Endometrium (tissue), 2 donors: ENCODE results near the gene DEDD2.

ENCODE experiments used
- FAIRE-seq: peaks from 2 replicates; lab custom pipeline; 2012; peaks lifted over from hg19 to GRCh38; lab: Jason Lieb, UNC
- donor health status: control.
- donor health status: control.

DEDD2 gene

DNA sequence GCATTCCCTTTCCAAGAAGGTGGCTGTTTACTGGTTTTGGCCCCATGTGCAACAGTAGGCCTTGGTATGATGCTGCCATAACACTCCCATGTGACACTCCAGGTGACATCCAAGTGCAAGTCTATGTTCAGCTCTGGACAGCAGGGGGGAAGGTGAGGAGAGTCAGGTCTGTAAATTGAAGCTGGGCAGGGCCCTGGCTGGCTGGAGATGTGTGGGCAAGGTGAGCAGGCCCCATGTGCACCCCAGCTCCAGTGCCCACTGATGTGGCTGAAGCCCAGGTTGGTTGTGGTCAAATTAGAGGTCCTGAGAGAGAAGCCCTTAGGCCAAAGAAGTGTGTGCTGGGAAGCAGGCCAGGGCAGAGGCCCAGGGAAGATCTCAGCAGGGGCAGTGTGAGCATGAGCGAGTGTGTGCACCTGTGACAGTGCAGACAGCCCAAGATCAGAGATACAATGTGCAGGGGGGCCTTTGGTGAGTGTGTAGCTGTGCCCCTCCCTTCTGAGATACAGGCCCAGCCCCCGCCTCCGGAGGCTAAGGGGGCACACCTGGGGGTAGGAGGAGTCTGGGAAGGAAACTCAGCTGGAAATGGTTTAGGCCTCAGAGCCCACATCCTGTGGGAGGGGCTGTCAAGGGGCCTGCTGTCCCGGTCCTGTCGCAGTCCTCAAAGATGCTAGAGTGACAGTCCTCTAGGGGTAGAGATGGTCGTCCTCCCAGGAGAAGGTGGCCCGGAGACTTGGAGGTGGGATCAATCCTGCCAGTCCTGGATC is 18.6 kb downstream of the DEDD2 start:
- FAIRE-seq = no peak

DNA sequence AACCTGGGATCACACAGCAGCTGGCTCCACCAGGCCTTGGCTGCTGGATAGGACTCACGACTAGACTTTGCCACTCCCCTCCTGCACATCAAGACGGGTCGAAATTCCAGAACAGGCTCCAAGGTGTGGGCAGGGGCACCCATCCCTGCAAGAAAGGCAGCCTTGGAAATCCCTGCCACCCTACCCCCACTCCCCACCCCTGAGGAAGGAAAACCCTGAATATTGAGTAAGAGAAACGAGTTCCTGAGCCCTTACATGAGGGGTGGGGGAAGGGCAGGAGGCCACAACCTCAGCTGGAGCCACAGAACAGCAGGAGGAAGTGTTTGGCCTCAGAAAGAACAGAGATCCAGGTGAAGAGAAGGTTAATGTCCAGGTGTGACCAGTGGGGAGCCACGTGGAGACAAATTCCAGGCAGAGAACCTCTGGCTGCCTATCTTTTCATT is 20.1 kb downstream of the DEDD2 start:
- FAIRE-seq = no peak

- no peak for FAIRE-seq
Measured at GRCh38 chr19:42196011-42197001, 21.2 kb downstream of the DEDD2 start.

DNA sequence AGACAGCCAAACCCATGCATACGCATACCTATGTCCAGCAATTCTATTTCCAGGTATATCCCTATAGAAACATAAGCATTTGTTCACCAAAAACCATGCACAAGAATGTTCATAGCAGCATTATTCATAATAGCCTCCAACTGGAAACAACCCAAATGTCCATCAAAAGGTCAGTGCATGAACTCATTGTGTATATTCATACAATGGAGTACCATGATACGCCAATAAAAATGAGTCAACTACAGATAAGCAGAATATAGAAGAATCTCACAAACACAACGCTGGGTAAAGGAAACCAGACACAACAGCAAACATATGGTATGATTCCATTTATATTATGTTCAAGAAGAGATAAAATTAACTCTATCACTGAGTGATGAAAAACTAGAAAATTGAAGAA is 23.8 kb downstream of the DEDD2 start:
- FAIRE-seq = no peak

DNA sequence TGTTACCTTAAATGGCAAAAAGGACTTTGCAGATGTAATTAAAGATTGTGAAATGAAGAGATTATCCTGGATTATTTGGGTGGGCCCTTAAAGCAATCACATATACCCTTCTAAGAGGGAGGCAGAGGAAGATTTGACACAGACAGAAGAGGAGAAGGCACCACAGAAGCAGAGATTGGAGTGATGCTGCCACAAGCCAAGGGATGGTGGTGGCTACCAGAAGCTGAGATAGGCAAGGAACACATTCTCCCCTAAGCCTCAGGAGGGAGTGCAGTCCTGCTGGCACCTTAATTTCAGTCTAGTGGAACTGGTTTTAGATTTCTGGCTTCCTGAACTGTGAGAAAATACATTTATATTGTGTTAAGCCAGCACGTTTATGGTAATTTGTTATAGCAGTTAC is 24.2 kb downstream of the DEDD2 start:
- FAIRE-seq = no peak

DNA sequence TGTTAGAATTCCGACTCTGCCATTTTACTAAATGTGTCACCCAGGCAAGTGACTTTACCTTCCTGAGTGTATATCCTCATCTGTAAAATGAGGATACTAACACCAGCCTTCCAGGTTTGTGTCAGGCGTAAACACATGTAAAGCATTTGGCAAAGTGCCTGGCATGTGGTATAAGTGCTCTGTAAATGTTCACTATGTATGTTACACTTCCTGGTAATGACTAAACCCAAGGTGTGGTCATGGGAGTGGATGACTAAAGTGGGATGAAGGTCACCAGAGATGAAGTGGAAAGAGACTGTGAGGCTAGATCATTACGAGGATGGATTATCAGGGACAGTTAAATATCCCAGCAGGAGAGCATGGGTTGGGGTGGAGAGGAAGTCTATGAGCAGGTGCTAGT is 25.6 kb downstream of the DEDD2 start:
- no peak for FAIRE-seq

DNA sequence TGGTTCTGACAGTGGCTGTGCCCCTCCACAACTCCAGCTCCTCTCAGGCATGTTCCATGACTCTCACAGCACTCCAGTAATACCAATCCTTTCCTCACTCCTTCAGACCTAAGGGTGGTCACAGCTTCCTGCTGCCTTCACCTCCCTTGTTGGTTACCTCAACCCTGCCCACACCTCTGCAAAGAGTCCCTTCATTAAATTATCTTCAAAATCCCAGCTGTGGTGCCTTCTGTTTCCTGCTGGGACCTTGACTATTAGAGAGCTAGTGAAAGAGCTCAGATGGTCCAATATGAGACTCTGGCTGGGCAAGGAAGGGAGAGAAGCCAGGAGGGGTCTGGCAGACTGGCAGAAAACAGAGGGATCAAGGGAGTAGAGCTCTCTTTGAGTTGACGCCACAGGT is 26.1 kb downstream of the DEDD2 start:
- FAIRE-seq = no peak

GRCh38 chr19:42189133-42189532 is 28.3 kb downstream of the DEDD2 start:
- FAIRE-seq = no peak

DNA sequence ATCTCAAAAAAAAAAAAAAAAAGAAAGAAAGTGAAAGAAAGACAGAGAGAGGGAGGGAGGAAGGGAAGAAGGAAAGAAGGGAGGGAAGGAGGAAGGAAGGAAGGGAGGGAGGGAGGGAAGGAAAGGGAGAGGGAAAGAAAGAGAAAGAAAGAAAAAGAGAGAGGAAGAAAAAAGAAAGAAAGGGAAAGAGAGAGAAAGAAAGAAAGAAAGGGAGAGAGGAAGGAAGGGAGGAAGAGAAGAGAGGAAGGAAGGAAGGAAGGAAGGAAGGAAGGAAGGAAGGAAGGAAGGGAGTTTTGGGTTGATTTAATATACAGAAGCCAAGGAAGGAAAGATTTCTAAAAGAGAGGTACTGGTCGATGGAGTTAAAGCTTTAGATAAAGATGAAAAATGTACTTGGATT is 28.8 kb downstream of the DEDD2 start:
- no peak for FAIRE-seq

- no peak for FAIRE-seq
Measured at GRCh38 chr19:42185277-42185676, 32.2 kb downstream of the DEDD2 start.

- FAIRE-seq = no peak
Measured at GRCh38 chr19:42184401-42184861, 33.0 kb downstream of the DEDD2 start.

DNA sequence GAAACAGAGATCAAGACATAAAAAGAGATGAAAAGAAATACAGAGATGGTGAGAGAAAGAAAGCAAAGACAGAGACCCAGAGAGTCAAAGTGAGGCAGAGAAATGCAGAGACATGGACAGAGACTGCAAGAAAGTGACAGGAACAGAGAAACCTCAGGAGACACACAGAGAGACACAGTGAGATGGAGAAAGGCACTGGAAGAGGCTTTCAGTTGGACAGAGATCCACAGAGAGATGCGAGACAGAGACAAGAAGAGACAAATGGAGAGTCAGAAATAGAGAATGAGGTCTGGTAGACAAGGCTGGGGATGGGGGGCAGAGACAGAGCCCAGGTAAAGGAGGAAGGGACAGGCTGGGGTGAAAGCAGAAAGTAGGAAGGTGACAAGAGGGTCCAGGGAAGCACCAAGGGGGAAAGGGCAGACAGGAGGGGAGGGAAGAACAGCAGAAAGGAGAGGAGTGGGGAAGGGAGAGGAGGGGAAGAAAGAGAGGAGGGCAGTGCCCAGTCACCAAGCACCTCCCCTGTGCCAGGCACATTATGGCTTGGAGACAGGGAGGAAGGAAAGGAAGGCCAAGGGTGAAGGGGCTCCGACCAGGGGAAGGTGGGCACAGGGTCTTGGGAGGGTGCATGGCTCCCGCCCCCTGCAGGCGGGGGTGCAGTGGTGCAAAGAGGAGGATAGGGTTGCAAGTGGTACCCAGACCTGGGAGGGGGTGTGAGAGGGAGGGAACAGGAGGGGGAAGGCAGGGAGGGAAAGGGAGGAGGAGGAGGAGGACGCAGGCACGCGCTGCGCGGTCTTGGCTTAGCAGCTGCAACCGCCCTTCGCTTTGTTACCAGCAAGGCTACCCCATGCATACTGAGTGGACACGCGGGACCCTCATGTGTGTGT is 38.4 kb downstream of the DEDD2 start:
- FAIRE-seq = no peak

GRCh38 chr19:42177686-42178019 is 39.8 kb downstream of the DEDD2 start:
- no peak for FAIRE-seq

DNA sequence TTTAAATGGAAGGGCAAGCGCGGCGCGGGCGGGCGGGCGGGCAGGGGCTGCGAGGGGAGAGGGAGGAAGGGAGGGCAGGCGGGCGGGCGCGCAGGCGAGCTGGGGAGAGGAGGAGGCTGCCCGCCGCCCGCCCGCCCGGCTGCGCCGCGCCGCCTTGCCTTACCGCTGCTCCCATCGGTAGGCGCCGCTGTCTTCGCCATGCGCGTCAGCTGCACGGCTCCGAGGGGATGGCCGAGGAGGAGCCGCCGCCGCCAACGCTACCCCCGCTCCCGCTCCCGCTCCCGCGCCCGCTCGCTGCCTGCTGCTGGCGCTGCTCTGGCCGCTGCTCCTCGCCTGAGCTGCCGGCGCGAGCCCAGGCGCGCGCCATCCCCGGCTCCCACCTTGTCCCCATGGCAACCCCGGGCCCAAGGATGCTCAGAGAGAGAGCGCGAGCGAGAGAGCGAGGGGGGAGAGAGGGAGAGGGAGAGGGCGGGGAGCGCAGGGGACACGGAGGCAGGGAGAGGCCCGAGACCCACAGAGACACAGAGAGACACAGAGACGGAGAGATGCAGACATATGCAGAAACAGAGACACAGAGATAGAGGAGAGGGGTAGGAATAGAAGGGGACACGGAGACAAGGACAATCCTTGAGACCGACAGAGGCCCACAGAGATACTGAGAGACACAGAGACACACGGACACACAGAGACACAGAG is 40.3 kb downstream of the DEDD2 start:
- FAIRE-seq = no peak

- no peak for FAIRE-seq
Measured at GRCh38 chr19:42176649-42176989, 40.9 kb downstream of the DEDD2 start.

DNA sequence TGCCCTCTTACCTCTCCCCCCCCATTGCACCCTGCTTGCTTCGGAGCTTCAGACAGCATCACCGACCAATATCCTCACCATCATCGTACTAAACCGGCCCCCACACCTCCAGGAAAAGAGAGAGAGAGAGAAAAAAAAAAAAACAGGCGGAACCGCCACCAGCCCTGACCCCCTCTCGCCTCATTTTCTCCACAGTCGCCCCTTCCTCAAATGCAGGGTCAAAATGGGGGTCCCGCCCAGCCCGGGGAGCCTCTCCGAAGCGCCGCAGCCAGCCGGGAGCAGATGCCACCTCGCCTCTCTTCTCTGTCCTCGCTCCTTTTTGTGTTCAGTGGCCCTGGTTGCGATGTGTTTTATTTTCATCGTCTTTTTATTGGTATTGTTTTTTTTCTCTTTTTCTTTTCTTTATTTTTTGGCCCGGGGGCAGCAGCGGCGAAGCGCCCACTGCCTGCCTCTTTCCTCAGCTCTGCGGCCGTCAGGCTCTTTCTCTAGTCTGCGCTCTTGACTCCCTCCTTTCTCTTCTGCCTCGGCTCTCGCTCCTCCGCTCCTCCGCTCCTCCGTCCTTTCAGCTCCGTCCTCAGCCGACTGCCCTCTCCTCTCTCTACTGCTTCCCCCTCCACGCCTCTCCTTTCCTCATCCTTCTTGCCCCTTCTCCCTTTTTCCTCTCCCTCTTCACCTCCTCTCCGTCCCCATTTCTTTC is 41.4 kb downstream of the DEDD2 start:
- FAIRE-seq = no peak

DNA sequence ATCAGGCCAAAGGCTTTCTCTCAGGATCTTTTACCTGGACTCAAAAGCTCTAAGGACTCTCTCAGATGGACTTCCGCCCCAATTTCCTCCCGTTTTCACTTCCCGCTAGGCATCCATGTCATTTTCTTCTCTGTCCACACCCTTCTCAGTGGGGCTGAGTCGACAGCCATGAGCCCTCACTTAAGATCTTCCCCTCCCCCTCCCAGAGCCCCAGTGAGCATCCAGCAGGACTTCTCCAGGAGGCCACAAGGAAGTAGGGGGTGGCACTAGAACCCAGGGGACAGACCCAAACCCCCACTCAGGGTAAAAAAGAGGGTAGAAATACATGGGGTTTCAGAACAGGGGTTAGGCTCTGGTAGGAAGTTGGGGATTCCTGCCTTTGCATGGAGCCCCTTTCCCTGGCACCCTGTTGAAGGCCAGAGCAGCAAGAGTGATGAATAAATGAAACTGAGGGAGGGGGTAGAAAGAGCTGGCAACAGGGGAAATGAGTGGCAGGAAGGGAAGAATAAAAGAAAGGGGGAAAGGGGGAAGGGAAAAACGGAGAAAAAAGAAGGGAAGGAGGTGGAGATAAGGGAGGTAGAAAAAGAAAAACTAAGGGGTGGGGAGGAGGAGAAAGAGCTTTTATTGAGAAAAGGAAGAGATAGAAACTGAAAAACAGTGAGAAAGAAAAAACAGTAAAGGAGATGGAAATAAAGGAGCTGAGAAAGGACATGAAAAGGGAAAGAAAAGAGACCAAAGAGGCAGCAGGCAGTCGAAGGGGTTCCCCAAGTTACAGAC is 42.3 kb downstream of the DEDD2 start:
- FAIRE-seq = no peak

- FAIRE-seq = no peak
Measured at GRCh38 chr19:42174188-42174587, 43.3 kb downstream of the DEDD2 start.

DNA sequence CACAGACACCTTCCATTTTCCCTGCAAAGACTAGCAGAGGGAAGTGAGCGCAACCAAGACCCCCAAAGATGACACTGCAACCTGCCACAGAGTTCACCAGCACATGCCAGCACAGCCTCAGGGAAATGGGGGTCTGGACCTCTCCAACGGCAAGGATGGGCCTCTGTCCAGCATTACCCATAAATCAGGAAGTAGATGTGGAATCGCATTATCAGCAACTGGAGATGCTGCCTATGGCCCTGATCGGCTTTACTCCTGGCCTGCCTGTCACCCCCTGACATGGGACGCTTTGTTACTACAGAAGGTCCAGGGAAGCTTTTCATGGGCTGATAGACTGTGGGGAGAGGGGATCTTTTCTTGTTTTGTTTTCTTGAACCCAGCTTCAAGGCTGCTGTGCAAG is 43.8 kb downstream of the DEDD2 start:
- no peak for FAIRE-seq

- no peak for FAIRE-seq
Measured at GRCh38 chr19:42172261-42172660, 45.2 kb downstream of the DEDD2 start.
